ENCODE data around the gene TRAF2.

The TRAF2 gene

GRCh38 chr9:136936645-136937170, 50.4 kb downstream of the TRAF2 start:
- no peak for TF ChIP-seq FOXP2 (optimal IDR thresholded peaks at IDR 0.05; ENCODE audit: borderline replicate concordance, extremely low read depth, extremely low read length, insufficient read depth)
- TF ChIP-seq POLR2AphosphoS5 (IDR thresholded peaks at IDR 0.05; ENCODE audit: low read depth, low read length): no peak
- no peak for TF ChIP-seq SIN3A (IDR thresholded peaks at IDR 0.05; ENCODE audit: borderline replicate concordance, insufficient read depth, low read length)
- TF ChIP-seq TAF1 (IDR thresholded peaks at IDR 0.05; ENCODE audit: borderline replicate concordance, insufficient read depth, low read length): no peak
- no peak for TF ChIP-seq REST (IDR thresholded peaks at IDR 0.05; ENCODE audit: insufficient read depth in 1 of 2, low read depth in 2 of 2, low read length in 2 of 2)

GRCh38 chr9:136937186-136938001, 51.1 kb downstream of the TRAF2 start:
- TF ChIP-seq TAF1 (IDR thresholded peaks at IDR 0.05; ENCODE audit: borderline replicate concordance, insufficient read depth, low read length): no peak
- TF ChIP-seq SIN3A (IDR thresholded peaks at IDR 0.05; ENCODE audit: borderline replicate concordance, insufficient read depth, low read length): no peak
- no peak for TF ChIP-seq POLR2AphosphoS5 (IDR thresholded peaks at IDR 0.05; ENCODE audit: low read depth, low read length)
- no peak for TF ChIP-seq REST (IDR thresholded peaks at IDR 0.05; ENCODE audit: insufficient read depth in 1 of 2, low read depth in 2 of 2, low read length in 2 of 2)
- no peak for TF ChIP-seq FOXP2 (optimal IDR thresholded peaks at IDR 0.05; ENCODE audit: borderline replicate concordance, extremely low read depth, extremely low read length, insufficient read depth)

GRCh38 chr9:136939431-136939995, 53.2 kb downstream of the TRAF2 start:
- TF ChIP-seq TAF1 (IDR thresholded peaks at IDR 0.05; ENCODE audit: borderline replicate concordance, insufficient read depth, low read length) (no peak), FOXP2 (optimal IDR thresholded peaks at IDR 0.05; ENCODE audit: borderline replicate concordance, extremely low read depth, extremely low read length, insufficient read depth) (no peak), REST (IDR thresholded peaks at IDR 0.05; ENCODE audit: insufficient read depth in 1 of 2, low read depth in 2 of 2, low read length in 2 of 2) (no peak), SIN3A (IDR thresholded peaks at IDR 0.05; ENCODE audit: borderline replicate concordance, insufficient read depth, low read length) (no peak), POLR2AphosphoS5 (IDR thresholded peaks at IDR 0.05; ENCODE audit: low read depth, low read length) (no peak)

GRCh38 chr9:136939996-136940525, 53.7 kb downstream of the TRAF2 start:
- TF ChIP-seq FOXP2 (optimal IDR thresholded peaks at IDR 0.05; ENCODE audit: borderline replicate concordance, extremely low read depth, extremely low read length, insufficient read depth) (no peak), TAF1 (IDR thresholded peaks at IDR 0.05; ENCODE audit: borderline replicate concordance, insufficient read depth, low read length) (no peak), REST (IDR thresholded peaks at IDR 0.05; ENCODE audit: insufficient read depth in 1 of 2, low read depth in 2 of 2, low read length in 2 of 2) (no peak), POLR2AphosphoS5 (IDR thresholded peaks at IDR 0.05; ENCODE audit: low read depth, low read length) (no peak), SIN3A (IDR thresholded peaks at IDR 0.05; ENCODE audit: borderline replicate concordance, insufficient read depth, low read length) (no peak)
